ENCODE measurements around the gene YBX3. TPM values are rescaled to one million over a fixed set of nuclear protein-coding genes. Genes with fewer than 3 reads are reported as not detected.

The YBX3 gene
- total RNA-seq, 6 experiments from 2014 or later = 16.0 to 34.2 (median 23.2) TPM

DNA sequence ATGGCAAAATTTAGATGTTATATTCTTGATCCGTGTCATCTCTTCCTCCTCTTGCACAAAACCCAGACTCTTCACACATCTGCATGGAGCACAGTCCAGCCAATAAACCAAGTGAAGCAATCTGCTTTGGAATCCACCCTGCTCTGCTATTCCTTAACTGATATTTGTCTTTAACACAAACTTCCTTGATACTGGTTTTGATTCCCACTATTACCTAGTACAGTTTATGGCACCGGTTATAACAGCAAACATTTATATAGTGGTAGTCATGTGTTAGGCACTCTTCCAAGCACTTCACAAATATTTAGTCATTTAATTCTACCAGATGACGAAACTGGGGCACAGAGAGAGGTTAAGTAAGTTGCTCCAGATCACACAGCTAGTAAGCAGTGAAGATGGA, 61.8 kb downstream of the YBX3 start:
- Histone ChIP-seq H3K27ac (no peak overlapping the region), H3K4me1 (no peaks in the 10 kb centered on the region), H3K9me3 (no peaks in the 10 kb centered on the region), H3K36me3 (no peaks in the 10 kb centered on the region), H3K27me3 (peaks cover 0 to 3% of the 10 kb centered on the region in 2 donors), H3K4me3 (no peak overlapping the region)
- DNase-seq (no peak), ATAC-seq (peak in 3 of 4 donors; percentile 29 to 72 (median 36))
- TF ChIP-seq, protein P1, sequence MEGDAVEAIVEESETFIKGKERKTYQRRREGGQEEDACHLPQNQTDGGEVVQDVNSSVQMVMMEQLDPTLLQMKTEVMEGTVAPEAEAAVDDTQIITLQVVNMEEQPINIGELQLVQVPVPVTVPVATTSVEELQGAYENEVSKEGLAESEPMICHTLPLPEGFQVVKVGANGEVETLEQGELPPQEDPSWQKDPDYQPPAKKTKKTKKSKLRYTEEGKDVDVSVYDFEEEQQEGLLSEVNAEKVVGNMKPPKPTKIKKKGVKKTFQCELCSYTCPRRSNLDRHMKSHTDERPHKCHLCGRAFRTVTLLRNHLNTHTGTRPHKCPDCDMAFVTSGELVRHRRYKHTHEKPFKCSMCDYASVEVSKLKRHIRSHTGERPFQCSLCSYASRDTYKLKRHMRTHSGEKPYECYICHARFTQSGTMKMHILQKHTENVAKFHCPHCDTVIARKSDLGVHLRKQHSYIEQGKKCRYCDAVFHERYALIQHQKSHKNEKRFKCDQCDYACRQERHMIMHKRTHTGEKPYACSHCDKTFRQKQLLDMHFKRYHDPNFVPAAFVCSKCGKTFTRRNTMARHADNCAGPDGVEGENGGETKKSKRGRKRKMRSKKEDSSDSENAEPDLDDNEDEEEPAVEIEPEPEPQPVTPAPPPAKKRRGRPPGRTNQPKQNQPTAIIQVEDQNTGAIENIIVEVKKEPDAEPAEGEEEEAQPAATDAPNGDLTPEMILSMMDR (IDR thresholded peaks at IDR 0.05) = no peak
- no peak for TF ChIP-seq POLR2A (IDR thresholded peaks at IDR 0.05)
- intact Hi-C loops (cut with DNase I) = no loop called here
- WGBS (ENCODE audit: insufficient coverage, low coverage, low lambda C conversion rate, missing lambda C conversion rate) = 37% methylated on average over 3 of the region's 3 CpGs

- DNase-seq (no peak), ATAC-seq (no peak)
- H3K27me3 ChIP-seq = no peaks in the 10 kb centered on the region
These were observed 69.1 kb downstream of the YBX3 start for GRCh38 chr12:10654003-10654402.

DNA sequence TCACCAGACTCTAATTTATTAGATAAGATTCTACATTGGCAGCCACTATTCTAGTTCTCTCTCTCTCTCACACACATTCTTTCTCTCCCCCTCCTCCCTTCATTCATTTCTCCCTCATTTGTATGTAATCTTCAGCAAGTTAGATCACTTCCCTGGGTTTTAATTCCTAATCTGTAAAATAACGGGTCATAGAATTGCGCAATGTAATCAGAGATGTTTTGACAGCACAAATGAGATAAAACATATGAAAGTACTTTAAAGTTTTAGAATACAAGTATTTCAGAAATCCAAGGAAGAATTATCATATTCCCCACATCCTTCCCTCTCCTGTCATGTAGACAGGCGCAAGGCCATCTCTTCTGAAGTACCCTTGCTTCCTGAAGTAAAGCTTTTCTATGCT, 70.9 kb downstream of the YBX3 start:
- WGBS (ENCODE audit: insufficient coverage, low coverage, low lambda C conversion rate, missing lambda C conversion rate) = 57% methylated on average over 3 of the region's 3 CpGs
- TF ChIP-seq POLR2A (IDR thresholded peaks at IDR 0.05) = no peak
- TF ChIP-seq, protein P1 (IDR thresholded peaks at IDR 0.05) = no peak
- intact Hi-C loops (cut with DNase I) = no loop called here
- Histone ChIP-seq H3K36me3 (no peaks in the 10 kb centered on the region), H3K9me3 (no peaks in the 10 kb centered on the region), H3K4me1 (no peaks in the 10 kb centered on the region), H3K4me3 (no peak overlapping the region), H3K27me3 (no peaks in the 10 kb centered on the region), H3K27ac (no peak overlapping the region)
- DNase-seq (no peak), ATAC-seq (no peak)

More at GRCh38 chr12:10654003-10654402, 69.1 kb downstream of the YBX3 start:
- H3K4me3 ChIP-seq = no peak overlapping the region
- no peak for TF ChIP-seq POLR2A (IDR thresholded peaks at IDR 0.05)
- TF ChIP-seq, protein P1 (IDR thresholded peaks at IDR 0.05) = no peak
- no peak overlapping the region for H3K27ac ChIP-seq
- no peaks in the 10 kb centered on the region for H3K9me3 ChIP-seq
- H3K4me1 ChIP-seq = no peaks in the 10 kb centered on the region
- intact Hi-C loops (cut with DNase I) = no loop called here
- H3K36me3 ChIP-seq = no peaks in the 10 kb centered on the region

Other genes with a start within 250 kb of the YBX3 start
- 1 to 10 TPM in 1 of 6 experiments, under 1 TPM in 3, not detected in 2; 0.19 to 1.4 (median 0.24) TPM for gene EIF2S3B, start 217.4 kb downstream of the YBX3 start, total RNA-seq
- 10 to 100 TPM in 1 of 6 experiments, 1 to 10 TPM in 5; 6.6 to 11.8 (median 9.6) TPM for gene MAGOHB, start 109.7 kb downstream of the YBX3 start, total RNA-seq
- not detected for gene STYK1, start 49.3 kb downstream of the YBX3 start, total RNA-seq
- gene TAS2R7, start 79.3 kb upstream of the YBX3 start, total RNA-seq = not detected
- not detected for gene TAS2R8, start 84.0 kb upstream of the YBX3 start, total RNA-seq
- gene TAS2R9, start 86.8 kb upstream of the YBX3 start, total RNA-seq = not detected
- under 1 TPM in 3 of 6 experiments, not detected in 3; 0.37 to 0.65 (median 0.39) TPM for gene TAS2R10, start 103.0 kb upstream of the YBX3 start, total RNA-seq
- gene PRR4, start 126.2 kb upstream of the YBX3 start, total RNA-seq = 1 to 10 TPM in 2 of 6 experiments, under 1 TPM in 4; 0.68 to 1.6 (median 0.99) TPM
- 10 to 100 TPM in 3 of 6 experiments, 1 to 10 TPM in 3; 6.7 to 20.3 (median 10.1) TPM for gene PRH1, start 160.9 kb upstream of the YBX3 start, total RNA-seq
- gene TAS2R13, start 186.2 kb upstream of the YBX3 start, total RNA-seq = 1 to 10 TPM in 2 of 6 experiments, under 1 TPM in 4; 0.51 to 2.4 (median 0.81) TPM
- gene PRH2, start 205.9 kb upstream of the YBX3 start, total RNA-seq = not detected
- gene TAS2R14, start 215.9 kb upstream of the YBX3 start, total RNA-seq = 1 to 10 TPM in 3 of 6 experiments, under 1 TPM in 3; 0.81 to 4.2 (median 1.6) TPM

Data from right lobe of liver (tissue), 6 donors.